Measurements from ENCODE around the gene C1orf21.

Gene C1orf21

DNA sequence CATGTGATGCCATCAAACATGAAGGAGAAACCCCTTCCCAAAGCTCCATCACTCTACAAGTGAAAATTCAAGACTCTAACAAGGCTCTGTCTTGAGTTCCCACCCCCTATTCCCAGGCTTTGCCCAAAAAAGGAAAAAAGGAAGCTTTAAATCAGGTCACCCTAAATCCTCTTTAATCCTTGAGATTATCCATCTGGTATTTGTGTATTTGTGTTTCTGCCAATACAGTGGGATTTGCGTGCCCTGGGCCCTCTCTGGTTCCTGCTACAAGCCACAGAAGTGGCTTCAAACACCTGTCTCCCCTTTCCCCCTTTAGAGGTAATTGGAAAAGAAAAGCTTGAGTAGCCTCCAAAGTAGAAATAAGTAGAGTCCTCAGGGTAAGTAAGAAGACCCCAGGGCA is 247.5 kb downstream of the C1orf21 start:
- no peak for DNase-seq

DNA sequence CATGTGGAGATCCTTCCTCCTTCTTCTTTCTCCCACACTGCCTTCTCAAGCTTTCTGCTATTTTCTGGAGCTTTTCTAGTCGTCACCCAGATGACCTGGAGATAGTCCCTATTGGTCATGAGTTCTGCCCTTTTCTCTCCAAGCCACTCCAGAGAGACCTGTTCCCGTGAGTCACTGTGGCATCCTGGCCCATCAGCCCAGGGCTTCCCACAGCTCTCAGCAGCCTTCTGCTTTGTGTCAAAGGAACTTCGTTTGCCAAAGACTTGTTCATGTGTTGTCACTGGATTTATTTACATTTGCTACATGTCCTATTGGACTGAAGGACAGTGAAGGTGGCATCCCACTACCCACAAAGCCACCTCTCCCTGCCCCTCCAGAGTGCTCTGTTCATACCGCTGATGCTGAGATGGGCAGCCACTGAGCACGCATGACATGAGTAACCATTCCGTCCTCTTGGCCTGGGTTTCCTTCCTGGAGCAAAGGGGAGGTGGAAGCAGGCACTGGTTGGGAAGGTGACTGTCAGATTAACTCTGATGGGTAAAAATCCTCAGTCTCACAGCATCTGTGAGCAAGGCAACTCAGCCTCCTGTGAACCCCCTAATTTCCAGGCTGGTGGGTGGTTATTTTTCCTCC is 248.6 kb downstream of the C1orf21 start:
- DNase-seq, result no peak

DNA sequence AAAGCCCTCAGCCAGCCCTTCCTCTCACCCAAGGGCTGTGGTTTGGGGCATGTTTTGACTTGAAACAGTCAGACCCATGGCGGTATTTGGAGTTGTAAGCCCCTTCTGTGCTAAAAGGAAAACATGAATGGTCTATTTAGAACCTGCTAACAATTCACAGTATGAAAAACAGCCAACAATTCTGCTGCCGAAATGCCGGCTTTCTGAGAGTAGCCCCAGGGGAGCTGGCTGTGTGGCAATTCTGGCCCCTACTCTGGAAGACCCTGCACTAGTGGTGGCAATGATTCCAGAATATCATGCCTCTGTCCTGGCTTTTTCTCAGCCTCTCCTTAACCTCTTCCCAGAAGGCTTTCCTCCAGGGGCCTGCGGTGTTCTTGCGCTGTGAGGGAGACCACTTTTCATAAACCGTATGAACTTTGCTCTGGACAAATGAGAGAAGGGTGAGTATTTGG is 249.2 kb downstream of the C1orf21 start:
- DNase-seq, result no peak

DNA sequence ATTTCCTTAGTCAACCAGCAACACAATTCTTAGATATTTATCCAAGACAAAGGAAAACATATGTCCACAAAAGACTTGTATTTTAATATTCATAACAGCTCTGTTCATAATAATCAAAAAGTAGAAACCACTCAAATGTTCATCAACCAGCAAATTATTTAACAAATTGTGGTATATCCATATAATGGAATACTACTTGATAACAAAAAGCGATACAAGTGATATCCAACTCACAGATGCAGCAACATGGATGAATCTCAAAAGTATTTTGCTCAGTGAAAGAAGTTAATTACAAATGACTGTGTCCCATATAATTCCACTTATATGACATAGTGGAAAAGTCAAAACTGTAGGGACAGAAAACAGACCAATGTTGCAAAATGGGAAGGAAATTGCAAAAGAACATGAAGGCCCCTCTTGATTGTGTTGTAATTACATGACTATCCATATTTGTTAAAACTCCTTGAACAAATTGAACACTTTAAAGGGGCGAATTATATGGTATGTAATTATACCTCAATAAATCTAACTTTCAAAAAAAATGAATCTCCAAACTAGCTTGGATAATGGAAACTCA is 250.9 kb downstream of the C1orf21 start:
- no peak for DNase-seq

DNA sequence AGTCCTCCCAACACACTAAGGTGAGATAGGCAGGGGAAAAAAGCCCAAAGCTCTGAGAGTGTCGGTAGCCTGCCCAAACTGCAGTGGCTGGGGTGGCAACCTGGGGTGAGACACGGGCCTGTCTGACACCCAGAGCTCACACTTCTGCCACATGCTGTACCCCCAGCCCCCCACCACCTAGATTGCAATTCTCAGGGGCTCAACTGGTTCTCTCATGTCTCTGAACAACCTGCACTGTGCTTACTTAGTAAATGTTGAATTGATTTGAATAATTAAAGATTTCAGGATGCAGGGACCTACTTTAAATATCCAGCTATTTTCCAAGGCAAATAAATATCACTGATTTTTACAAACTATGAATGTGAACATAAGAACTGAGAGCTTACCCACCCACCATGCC is 252.4 kb downstream of the C1orf21 start:
- no peak for DNase-seq

DNA sequence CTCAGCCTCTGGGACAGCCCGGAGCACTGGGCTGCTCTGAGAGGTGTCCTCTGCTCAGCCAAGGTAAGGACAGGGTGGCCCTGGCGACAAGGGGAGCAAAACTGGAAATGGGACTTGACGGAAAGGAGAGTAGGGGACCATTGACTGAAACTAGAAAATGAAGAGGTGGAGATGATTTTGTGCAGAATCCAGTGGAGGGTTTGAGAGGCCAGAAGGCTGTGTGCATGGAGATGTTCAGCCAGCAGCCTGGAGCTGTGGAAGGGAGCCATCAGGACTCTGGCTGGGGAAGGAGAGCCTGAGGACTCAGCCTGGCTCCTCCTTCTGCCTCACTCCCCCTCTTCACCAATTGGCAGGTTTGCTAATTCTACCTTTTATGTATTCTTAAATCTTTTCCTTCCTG is 253.7 kb downstream of the C1orf21 start:
- DNase-seq, result no peak

DNA sequence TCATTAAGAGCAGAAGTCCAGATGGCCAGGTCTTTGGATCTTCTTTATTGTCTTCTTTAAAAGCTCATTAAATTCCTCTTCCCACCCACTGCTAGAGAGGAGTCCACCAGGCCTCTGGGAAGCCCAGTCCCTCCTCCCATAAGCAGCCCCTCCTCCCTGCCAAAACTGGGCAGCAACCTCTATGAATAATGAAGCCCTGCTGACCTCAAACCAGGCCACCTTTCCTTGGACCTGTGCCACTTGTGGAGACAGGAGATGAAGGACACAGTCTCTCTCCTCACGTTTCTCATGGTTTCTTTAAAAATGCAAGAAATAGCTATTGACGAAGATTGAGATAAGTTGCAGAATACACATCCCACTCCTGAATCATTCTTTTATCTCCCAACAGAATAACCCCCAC is 255.1 kb downstream of the C1orf21 start:
- DNase-seq, result no peak

DNA sequence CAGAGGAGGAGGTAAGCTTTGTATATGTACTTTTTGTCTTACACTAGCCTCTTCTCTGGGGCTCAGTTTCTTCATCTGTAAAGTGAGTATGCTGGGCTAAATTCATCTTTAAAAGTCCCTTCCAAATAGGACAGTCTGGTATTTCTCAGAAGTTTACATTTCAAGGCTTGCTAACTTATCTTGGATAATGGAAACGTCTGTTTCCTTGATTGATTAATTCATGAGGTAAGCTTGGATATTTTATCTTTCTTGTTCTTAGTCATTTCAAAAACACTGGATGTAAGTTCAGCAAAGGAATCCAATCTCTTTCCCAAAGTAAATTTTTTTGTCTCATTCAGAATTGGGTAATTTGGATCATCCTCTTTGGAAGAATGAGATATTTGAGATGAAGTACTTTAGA is 256.8 kb downstream of the C1orf21 start:
- DNase-seq, result no peak

DNA sequence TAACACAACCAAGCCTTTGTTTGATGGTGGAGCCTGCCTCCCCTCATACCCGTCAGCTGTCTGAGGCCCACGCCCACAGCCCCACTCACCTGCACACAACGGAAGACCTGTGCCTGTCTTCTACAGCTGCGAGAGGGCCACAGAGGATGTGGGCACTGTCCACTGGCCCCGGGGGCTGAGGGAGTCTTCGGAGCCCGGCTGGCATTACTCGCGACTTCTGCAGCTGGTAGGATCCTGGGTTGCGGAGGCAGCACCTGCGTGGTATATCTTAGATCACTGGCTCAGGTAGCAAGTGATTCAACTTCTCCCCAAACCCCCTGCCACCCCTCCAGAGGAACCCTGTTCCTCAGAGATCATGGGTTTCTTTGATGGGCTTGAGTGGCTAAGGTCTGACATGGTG is 257.9 kb downstream of the C1orf21 start:
- no peak for DNase-seq

DNA sequence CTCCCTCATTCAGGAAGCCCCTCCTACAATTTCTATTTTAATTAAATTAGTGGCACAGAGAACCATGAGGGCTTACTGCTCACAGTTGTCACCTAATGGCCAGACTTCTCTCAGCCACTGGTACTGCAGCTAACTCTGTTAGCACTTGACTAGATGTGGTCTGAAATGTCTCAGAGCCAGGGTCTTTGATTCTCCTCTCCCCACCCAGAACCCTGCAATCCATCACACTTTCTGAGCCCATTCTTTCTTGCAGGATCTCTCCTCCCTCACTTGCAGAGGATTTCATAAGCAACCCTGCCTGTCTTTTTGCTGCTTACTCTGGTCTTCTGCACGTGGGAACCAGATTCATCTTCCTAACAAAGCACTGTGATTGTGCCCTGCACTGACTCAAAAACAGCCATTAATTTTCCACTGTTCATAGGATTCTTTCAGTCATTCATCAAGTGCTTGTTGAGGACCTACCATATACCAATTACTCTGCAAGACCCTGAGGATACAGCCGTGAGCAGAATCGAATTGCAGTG is 259.4 kb downstream of the C1orf21 start:
- DNase-seq, result no peak

DNA sequence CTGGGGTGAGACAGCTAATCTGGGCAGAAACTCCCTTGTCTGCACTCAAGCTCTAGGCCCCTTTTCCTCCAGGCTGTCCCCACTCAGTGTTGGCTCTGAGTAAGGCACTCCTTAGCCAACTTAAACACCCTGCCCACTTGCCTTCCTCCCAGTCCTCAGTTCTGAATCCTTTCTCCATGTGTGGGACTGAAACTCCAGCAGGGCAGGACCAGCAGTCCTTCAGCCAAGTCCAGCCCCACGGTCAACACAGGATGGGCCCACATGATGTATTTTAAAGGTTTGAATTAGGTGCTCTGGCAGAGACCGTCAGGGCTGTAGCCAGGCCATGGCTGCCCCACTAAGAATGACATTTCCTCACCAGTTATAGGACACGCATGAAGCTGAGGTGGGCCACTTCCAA is 260.0 kb downstream of the C1orf21 start:
- DNase-seq, result no peak

DNA sequence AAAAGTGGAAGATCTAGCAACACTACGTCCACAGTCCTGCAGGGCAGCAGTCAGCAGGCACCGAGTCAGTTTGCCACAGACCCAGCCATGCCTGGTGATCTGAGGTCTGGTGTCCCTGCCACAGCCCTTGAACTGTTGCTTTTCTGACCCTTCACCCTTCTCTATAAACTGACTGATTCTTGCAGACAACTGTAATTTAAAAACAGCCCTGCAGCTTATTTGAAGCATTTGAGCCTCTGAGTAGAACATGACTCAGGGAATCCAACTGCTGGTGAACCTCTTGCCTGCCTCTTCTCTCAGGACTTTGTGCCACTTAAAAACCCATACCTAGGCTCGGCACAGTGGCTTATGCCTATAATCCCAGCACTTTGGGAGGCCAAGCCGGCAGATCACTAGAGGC is 260.6 kb downstream of the C1orf21 start:
- DNase-seq, result no peak

DNA sequence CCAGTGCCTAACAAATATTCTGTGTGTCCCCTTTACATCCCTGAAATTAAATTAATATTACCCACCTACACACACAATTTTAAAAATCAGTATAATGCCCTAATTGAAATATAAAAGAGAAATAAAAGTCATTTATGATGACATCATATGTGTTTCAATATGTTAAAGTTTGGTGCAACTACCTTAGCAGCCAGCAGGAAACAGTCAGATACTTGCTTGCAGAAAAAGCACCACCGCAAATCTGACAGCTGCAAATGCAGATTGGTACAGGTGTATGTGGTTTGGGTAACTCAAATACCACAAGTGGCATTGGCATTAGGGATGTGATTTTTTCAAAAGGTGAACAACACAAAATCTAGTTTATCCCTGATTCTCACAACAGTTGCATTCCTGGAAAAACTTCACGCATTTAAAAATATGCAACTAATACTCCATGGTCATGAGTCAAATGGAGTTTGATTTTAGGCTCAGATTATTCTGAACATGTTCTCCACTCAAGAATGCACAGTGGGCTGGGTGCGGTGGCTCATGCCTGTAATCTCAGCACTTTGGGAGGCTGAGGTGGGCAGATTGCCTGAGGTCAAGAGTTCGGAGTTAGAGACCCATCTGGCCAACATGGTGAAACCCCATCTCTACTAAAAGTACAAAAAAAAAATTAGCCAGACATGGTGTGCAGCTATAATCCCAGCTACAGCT is 261.5 kb downstream of the C1orf21 start:
- DNase-seq, result no peak

DNA sequence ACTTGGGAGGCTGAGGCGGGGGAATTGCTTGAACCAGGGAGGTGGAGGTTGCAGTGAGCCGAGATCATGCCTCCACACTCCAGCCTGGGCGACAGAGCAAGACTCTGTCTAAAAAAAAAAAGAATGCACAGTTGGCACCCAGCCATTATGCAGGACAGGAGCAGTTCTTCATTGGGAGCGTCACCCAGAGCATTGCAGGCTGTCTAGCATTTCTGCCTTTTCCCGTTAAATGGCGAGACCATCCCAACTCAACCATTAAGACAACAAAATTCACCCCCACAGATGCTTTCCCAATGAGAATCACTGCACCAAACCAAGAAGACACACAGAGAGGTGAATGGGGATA is 262.0 kb downstream of the C1orf21 start:
- DNase-seq, result no peak

DNA sequence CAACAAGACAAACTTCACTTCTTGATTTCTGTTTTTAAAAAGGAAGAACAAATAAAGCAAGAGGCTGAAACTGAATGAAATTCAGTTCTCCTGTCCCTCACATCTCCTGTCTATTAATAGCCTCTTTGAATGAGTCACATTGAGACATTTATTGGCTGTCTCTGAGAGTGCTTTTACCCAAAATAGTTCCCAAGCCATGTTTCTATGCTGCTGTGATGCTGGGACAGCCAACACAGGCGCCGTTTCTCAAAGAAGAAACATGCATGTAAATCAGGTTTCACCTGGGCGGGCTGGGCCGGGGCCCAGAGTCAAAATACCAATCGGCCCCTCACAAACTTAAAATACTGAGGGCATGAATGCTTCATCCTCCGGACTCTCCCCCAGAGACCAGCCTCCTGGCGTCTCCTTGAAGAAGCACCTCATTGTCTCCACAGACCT is 262.6 kb downstream of the C1orf21 start:
- no peak for DNase-seq

DNA sequence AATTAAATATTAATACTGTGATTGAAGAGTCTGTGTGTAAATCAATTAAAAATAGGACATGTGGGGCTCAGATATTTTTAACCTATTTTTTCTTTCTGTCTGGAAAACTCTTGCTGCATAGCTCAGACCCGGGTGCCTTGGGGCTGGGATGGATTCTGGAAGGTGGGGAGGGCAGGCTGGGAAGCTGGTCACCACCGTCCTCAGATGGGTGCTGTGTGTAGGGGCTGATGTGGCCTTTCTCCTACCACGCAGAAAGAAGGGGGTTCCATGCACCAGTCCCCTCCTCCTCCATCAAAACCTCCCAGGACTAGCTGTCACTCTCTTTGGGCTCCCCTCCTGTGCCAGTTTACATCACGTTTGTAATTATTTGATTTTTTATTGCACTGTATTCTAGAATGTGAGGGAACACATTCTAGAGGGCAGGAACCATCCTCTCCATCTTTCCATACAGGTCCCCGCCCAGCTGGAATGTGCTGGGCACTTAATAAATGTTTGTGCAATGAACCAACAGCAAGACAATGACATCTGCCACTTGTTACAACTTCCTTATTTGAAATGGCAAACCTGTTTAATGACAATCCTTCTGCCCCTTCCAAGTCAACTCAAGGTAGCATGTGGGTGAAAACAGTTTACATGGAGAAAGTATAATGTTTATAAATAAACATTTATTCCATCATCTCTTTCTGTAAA is 263.5 kb downstream of the C1orf21 start:
- peak in 1 of 3 experiments; percentile 4 for DNase-seq

DNA sequence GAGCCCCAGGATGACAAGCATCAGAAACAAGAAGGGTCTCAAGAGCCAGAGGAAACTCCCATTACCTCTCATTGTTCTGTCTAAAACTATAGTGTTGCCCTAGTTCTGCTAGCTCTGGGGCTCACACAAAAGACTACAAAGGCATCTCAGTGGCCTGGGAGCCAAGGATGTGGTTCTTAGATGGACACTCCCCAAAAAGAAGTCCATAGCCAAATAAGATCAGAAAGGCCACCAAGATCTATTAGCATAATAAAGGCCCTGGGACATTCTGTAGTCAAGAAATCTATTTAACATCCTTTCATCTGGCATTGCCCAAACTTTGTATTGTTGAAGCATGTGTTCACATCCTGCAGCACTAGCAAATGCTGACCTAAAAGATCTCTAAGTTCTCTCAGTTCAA is 268.4 kb downstream of the C1orf21 start:
- DNase-seq, result no peak

DNA sequence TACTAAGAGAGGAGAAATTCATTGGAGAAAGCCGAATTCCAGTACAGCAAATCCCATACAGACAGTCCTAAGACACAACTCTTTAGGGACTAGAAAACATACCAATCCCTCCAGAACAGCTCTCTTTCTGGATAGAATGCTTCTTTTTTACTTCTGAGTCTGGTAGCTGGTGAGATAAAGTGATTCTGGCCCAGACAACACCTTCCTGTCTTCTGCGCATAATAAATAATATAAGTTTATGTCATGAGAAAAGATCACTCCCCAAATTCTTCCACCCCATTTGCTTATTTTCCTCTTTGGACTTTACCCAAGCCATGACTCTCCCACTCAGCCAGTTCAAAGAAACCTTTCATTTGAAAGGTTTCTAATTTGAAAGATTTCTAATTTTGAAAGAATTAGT is 269.4 kb downstream of the C1orf21 start:
- no peak for DNase-seq

DNA sequence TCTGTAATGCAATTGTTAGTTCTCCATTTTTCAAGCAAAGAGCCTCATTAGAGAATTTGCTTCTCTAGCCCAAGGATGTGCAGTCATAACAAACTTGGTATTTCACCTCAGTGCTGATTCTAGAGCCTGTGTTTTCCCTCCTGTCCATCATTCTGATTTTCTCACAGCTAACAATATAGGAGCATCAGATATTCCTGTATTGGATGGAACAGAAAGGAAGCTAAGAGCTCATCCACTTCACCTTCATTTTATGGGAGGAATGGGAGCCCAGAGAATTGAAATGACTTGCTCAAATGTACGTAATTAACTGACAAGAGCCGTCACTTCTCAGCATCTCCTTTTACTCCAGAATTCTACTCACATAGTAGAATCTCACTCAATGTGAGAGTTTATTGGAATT is 271.2 kb downstream of the C1orf21 start:
- peak in 1 of 3 experiments; percentile 13 for DNase-seq

DNA sequence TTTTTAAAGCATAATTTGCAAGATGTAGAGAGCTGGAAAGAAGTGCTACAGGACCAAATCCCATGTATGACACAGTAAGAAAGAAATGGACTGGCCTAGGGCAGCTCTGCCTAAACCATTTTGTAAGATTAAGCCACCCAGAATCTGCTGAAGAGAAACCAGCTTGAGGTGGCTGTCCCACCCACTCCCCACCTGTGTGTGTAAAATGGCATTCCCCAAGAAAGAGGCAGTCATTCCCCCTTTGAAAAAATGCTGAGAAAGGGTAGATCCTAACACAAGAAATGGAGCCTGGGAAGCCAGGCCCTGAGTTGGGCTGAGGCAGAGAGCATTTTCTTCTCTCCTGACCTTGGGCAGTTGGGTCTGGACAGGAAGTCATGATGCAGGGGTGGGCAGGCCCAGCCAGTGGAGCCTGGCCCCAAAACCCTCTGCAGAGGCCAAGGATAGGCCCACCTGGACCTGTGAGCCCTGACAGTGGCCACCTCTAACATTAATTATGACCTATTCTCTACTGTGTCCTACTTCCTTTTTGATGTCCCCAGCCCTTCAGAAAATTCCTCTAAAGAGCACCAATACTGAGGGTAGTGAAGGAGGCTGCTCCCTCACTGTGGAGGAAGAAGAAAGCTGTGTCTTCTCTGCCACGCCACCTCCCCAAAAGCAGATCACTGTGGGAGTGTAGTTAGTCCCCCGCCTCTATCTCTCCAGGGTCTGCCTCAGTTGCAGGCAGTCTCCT is 273.8 kb downstream of the C1orf21 start:
- no peak for DNase-seq

DNA sequence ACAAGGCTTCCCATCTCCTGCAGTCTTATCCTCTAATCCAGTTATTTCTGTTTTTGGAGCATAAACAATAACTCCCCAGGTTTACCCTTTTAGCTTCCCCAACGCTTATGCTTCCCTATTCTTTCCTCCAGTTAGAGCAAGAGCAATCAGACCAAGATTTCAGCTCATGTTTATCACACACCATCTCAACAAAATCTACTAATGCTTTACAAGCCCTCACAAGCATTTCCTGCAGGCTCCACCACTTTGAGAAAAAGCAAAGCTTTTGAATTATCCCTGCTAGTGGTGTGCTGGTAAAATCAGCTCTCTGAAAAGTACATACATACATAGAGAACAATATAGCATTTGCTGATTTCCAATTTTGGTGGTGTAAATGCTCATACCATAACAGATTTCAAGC is 275.0 kb downstream of the C1orf21 start:
- DNase-seq, result no peak

DNA sequence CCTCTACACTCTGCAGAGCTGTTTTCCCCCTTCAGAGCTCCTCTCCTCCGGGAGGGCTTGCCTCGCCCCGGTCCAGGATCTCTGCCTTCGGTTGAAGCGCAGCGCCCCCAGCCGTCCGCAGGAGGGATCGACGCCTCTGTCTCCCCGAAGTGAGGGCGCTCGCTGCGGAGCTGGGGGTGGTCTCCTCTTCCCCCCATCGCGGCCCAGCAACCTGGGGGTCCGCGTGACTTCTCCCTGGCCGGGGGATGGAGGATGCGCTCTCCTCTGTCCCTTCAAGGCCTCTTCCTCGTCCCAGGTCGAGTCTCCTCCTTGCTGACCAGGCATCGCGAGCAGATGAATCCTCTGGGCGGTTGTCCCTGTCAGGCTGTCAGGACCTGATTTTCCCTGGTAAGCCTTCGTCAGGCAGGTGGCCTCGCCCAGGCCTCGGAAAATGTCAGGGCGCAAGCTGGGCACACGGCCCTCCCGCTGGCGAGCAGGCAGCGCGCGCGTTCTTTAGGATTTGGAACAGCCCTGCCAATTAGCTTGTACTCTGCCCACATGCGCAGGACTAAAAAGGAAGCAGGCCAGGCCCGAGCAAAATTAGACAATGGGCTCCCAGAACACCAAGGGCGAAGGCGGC is 277.3 kb downstream of the C1orf21 start:
- DNase-seq, result peak; percentile 28 to 88 (median 78)

DNA sequence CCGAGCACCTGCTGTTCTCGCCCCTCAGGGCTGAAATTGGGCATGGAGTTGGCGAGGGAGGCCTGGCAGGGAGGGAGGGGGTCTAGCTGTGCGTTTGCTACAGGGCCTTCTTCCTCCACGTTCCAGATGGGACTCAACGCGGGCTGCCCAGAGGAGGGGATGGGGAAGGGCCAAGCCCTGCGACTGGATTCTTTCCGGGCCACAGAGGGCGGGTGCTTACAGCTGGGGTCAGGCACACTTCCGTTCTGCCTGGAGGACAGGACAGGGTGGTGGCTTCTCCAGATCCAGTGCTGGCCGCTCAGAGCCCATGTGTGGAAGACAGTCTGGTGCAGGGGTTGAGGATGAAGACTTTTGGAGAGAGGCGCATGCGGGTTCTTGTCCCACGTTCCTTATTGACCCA is 277.8 kb downstream of the C1orf21 start:
- no peak for DNase-seq
